SK-N-SH treated with all-trans-retinoic acid at 6 μM for 48 hours (cell line): ENCODE data around the gene DDA1.
"Not testable (repeated sequence)": the region's sequence is repeated elsewhere in the genome, so short reads cannot be mapped to it uniquely, and the experiment has no call there.

Experiments used
- ATAC-seq: fragments of 200-7000 bp; cut with Tn5 transposase; 3 replicates; pipeline ENCODE4 v1.9.1; 2020; ENCODE audit warnings: mild to moderate bottlenecking, moderate library complexity
- BACH2 ChIP-seq: fragments of 250-450 bp; sonication (Bioruptor Pico); IDR thresholded peaks from 2 replicates; pipeline ENCODE4 v1.9.0; 2021; ENCODE audit warnings: mild to moderate bottlenecking, borderline replicate concordance
- CREB5 ChIP-seq: fragments of 250-450 bp; sonication (Bioruptor Pico); IDR thresholded peaks from 2 replicates; pipeline ENCODE4 v1.5.1; 2020; ENCODE audit warnings: low read depth, mild to moderate bottlenecking, moderate library complexity
- ESRRG ChIP-seq: fragments of 250-450 bp; sonication (Bioruptor Pico); IDR thresholded peaks from 2 replicates; pipeline ENCODE4 v1.6.1; 2021; ENCODE audit warnings: mild to moderate bottlenecking
- GLIS3 ChIP-seq: fragments of 250-450 bp; sonication (Bioruptor Pico); IDR thresholded peaks from 2 replicates; pipeline ENCODE4 v1.5.0; 2020; ENCODE audit warnings: mild to moderate bottlenecking, moderate library complexity
- OSR1 ChIP-seq: fragments of 250-450 bp; sonication (Bioruptor Pico); IDR thresholded peaks from 2 replicates; pipeline ENCODE4 v1.8.0; 2022; ENCODE audit warnings: moderate library complexity, mild to moderate bottlenecking, inconsistent platforms
- POU6F1 ChIP-seq: fragments of 250-450 bp; sonication (Bioruptor Pico); IDR thresholded peaks from 2 replicates; pipeline ENCODE4 v1.8.0; 2021; ENCODE audit warnings: low read depth, mild to moderate bottlenecking, moderate library complexity, borderline replicate concordance
- PPARA ChIP-seq: fragments of 250-450 bp; sonication (Bioruptor Pico); IDR thresholded peaks from 2 replicates; pipeline ENCODE4 v1.5.0; 2020; ENCODE audit warnings: mild to moderate bottlenecking, borderline replicate concordance
- SNAI2 ChIP-seq: fragments of 250-450 bp; sonication (Bioruptor Pico); IDR thresholded peaks from 2 replicates; pipeline ENCODE4 v1.5.0; 2020; ENCODE audit warnings: mild to moderate bottlenecking, moderate library complexity
- TCF4 ChIP-seq: fragments of 250-450 bp; sonication (Bioruptor Pico); IDR thresholded peaks from 2 replicates; pipeline ENCODE4 v1.8.0; 2021; ENCODE audit warnings: mild to moderate bottlenecking, moderate library complexity, borderline replicate concordance
- ZC3H10 ChIP-seq: fragments of 250-450 bp; sonication (Bioruptor Pico); IDR thresholded peaks from 2 replicates; pipeline ENCODE4 v1.5.1; 2021; ENCODE audit warnings: mild to moderate bottlenecking, moderate library complexity
- ZFP3 ChIP-seq: fragments of 250-450 bp; sonication (Bioruptor Pico); IDR thresholded peaks from 2 replicates; pipeline ENCODE4 v1.5.0; 2020; ENCODE audit warnings: mild to moderate bottlenecking, moderate library complexity
- ZFP30 ChIP-seq: fragments of 450-650 bp; formaldehyde crosslinking; IDR thresholded peaks from 2 replicates; pipeline ENCODE4 v1.5.0; 2022; ENCODE audit warnings: mild to moderate bottlenecking, moderate library complexity
- ZNF565 ChIP-seq: fragments of 450-650 bp; formaldehyde crosslinking; conservative IDR thresholded peaks from 2 replicates; pipeline ENCODE4 v1.5.0; 2020; ENCODE audit warnings: low read depth, mild to moderate bottlenecking, moderate library complexity
- ZNF70 ChIP-seq: fragments of 450-650 bp; formaldehyde crosslinking; IDR thresholded peaks from 2 replicates; pipeline ENCODE4 v1.5.0; 2020; ENCODE audit warnings: mild to moderate bottlenecking, moderate library complexity
- ZNF8 ChIP-seq: fragments of 450-650 bp; formaldehyde crosslinking; IDR thresholded peaks from 2 replicates; pipeline ENCODE4 v1.5.0; 2020; ENCODE audit warnings: mild to moderate bottlenecking, moderate library complexity
- TF ChIP-seq, protein P1 (sequence below): fragments of 250-450 bp; sonication (Bioruptor Pico); IDR thresholded peaks from 2 replicates; pipeline ENCODE4 v1.5.1; 2021; ENCODE audit warnings: mild to moderate bottlenecking, moderate library complexity
- TF ChIP-seq, protein P2 (sequence below): fragments of 250-450 bp; sonication (Bioruptor Pico); IDR thresholded peaks from 2 replicates; pipeline ENCODE4 v1.8.0; 2020; ENCODE audit warnings: mild to moderate bottlenecking, moderate library complexity, borderline replicate concordance
- TF ChIP-seq, protein P3 (sequence below): fragments of 250-450 bp; sonication (Bioruptor Pico); IDR thresholded peaks from 2 replicates; pipeline ENCODE4 v1.5.0; 2020; ENCODE audit warnings: mild to moderate bottlenecking, moderate library complexity

Gene DDA1

DNA sequence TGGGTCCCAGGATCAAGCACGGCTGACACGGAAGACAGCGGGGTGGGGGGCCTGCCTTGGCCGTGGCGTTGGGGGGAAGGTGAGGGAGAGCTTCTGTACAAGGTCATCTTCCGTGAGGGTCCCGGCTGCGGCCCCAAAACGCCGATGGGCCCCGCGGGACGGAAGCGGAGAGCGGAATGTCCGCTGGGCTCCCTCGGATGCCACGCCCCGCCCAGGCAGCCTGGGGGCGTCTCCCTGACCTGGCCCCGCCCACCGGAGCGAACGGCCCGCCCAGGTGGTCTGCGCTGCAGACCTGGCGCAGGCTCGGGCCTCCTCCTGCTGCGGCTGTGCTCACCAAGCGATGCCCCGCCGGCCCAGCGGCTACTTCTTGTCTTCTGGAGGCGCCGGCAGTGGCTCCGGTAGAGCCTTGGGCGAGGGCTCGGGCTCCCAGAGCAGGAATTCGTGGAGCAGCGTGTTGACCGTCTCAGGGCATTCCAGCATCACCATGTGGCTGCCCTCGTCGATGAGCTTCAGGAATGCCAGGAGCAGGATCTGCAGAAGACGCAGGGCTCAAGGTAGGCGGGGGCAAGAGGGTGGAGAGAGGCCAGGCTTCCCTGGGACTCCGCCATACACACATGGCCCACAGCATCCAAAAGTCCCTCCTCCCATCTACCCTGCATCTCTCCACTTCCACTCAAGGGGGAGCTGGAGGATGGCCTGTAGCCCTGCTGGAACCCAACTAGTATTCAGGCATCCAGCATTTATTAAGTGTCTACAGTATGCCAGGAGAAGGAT lies 16.9 kb upstream of the DDA1 start:
- ATAC-seq, result peak; percentile 91
- TF ChIP-seq ZFP30 (CRISPR knock-in tag) (no peak), ZNF70 (no peak), PPARA (no peak), GLIS3 (CRISPR knock-in tag) (no peak), ZC3H10 (CRISPR knock-in tag) (no peak), ZNF8 (CRISPR knock-in tag) (no peak), TCF4 (CRISPR knock-in tag) (no peak), OSR1 (CRISPR knock-in tag) (no peak), ESRRG (CRISPR knock-in tag) (no peak), BACH2 (no peak)
- TF ChIP-seq, protein P1, sequence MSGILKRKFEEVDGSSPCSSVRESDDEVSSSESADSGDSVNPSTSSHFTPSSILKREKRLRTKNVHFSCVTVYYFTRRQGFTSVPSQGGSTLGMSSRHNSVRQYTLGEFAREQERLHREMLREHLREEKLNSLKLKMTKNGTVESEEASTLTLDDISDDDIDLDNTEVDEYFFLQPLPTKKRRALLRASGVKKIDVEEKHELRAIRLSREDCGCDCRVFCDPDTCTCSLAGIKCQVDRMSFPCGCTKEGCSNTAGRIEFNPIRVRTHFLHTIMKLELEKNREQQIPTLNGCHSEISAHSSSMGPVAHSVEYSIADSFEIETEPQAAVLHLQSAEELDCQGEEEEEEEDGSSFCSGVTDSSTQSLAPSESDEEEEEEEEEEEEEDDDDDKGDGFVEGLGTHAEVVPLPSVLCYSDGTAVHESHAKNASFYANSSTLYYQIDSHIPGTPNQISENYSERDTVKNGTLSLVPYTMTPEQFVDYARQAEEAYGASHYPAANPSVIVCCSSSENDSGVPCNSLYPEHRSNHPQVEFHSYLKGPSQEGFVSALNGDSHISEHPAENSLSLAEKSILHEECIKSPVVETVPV (CRISPR knock-in tag), result no peak
- TF ChIP-seq, protein P2, sequence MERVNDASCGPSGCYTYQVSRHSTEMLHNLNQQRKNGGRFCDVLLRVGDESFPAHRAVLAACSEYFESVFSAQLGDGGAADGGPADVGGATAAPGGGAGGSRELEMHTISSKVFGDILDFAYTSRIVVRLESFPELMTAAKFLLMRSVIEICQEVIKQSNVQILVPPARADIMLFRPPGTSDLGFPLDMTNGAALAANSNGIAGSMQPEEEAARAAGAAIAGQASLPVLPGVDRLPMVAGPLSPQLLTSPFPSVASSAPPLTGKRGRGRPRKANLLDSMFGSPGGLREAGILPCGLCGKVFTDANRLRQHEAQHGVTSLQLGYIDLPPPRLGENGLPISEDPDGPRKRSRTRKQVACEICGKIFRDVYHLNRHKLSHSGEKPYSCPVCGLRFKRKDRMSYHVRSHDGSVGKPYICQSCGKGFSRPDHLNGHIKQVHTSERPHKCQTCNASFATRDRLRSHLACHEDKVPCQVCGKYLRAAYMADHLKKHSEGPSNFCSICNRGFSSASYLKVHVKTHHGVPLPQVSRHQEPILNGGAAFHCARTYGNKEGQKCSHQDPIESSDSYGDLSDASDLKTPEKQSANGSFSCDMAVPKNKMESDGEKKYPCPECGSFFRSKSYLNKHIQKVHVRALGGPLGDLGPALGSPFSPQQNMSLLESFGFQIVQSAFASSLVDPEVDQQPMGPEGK (CRISPR knock-in tag), result no peak
- TF ChIP-seq, protein P3, sequence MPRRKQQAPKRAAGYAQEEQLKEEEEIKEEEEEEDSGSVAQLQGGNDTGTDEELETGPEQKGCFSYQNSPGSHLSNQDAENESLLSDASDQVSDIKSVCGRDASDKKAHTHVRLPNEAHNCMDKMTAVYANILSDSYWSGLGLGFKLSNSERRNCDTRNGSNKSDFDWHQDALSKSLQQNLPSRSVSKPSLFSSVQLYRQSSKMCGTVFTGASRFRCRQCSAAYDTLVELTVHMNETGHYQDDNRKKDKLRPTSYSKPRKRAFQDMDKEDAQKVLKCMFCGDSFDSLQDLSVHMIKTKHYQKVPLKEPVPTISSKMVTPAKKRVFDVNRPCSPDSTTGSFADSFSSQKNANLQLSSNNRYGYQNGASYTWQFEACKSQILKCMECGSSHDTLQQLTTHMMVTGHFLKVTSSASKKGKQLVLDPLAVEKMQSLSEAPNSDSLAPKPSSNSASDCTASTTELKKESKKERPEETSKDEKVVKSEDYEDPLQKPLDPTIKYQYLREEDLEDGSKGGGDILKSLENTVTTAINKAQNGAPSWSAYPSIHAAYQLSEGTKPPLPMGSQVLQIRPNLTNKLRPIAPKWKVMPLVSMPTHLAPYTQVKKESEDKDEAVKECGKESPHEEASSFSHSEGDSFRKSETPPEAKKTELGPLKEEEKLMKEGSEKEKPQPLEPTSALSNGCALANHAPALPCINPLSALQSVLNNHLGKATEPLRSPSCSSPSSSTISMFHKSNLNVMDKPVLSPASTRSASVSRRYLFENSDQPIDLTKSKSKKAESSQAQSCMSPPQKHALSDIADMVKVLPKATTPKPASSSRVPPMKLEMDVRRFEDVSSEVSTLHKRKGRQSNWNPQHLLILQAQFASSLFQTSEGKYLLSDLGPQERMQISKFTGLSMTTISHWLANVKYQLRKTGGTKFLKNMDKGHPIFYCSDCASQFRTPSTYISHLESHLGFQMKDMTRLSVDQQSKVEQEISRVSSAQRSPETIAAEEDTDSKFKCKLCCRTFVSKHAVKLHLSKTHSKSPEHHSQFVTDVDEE, result no peak

DNA sequence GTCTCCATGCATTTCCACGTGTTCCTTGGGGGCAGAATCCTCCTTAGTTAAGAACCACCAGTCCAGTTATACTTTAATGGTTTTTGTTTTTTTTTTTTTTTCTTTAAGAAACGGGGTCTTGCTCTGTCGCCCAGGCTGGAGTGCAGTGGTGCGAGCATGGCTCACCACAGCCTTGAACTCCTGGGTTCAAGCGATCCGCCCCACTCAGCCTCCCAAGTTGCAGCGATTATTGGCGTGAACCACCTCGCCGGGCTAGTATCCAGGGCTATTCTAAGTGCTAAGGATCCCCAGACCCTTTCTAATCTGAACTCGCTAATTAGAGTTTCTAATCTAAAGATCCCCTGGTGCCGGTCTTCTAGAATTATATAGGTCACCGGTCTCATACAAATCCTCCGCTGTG lies 15.8 kb upstream of the DDA1 start:
- no peak for TF ChIP-seq ESRRG (CRISPR knock-in tag)
- TF ChIP-seq CREB5 (CRISPR knock-in tag), result no peak
- no peak for TF ChIP-seq OSR1 (CRISPR knock-in tag)
- TF ChIP-seq ZNF8 (CRISPR knock-in tag), result no peak
- no peak for TF ChIP-seq POU6F1 (CRISPR knock-in tag)
- TF ChIP-seq ZC3H10 (CRISPR knock-in tag), result no peak
- no peak for TF ChIP-seq SNAI2
- TF ChIP-seq TCF4 (CRISPR knock-in tag), result no peak
- no peak for TF ChIP-seq ZFP3 (CRISPR knock-in tag)
- no peak for ATAC-seq

DNA sequence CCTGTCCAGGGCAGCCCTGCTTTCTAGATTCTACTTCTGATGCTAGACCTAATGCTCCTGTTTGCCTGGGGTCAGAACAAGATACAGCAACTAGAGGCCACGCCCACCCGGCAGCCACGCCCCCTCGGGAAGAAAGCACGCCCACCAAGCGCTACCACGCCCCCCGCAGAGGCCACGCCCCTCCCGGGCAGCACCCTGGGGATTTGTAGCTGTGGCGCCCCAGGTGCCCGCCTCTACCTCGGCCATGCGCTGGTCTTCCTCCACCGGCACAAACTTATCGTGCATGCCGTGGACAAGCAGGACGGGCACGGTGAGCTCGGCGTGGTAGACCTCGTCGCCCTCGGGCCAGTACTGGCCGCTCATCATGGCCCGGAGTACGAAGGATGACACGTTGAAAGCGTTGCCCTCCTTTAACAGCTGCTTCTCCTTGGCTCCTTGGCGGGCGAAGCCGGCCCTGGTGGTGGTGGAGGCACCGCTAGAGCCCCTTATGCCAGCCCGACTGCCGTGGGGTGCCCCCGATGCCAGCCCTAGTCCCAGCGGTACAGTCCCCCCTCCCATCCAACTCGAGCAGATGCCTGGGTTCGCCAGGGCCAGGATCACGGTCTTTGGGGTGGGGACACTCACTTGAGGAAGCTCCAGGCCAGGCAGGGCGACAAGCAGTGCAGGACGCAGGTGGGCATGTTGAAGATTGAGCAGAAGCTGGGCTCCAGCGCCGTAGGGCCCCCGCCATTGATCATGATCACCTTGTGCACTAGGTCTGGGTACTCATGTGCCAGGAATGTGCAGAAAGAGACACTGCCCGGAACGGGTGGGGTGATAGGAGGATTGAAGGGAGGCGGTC lies 15.1 kb upstream of the DDA1 start:
- no peak for ATAC-seq
- TF ChIP-seq GLIS3 (CRISPR knock-in tag), result no peak
- TF ChIP-seq ZNF565, result no peak
- TF ChIP-seq, protein P2 (CRISPR knock-in tag), result no peak
- TF ChIP-seq BACH2, result no peak

DNA sequence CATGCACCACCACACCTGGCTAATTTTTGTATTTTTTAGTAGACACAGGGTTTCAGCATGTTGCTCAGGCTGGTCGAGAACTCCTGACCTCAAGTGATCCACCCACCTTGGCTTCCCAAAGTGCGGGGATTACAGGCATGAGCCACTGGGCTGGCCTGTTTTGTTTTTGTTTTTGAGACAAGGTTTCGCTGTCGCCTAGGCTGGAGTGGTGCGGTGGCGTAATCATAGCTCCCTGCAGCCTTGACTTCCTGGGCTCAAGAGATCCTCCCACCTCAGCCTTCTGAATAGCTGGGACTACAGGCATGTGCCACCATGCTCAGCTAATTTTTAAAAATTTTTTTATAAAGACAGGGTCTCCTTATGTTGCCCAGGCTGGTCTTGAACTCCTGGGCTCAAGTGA lies 13.8 kb upstream of the DDA1 start:
- ATAC-seq, result not testable (repeated sequence)
